Stimulated activated CD8-positive, alpha-beta memory T cell treated with anti-CD3 and anti-CD28 coated beads, Interleukin-2, amount 100 ng/mL, for 1 hour (primary cell): Measurements from ENCODE around the gene FAM120AOS.
A peak's percentile ranks its signal among the peaks of the same experiment; 100 is the strongest.
"Not testable (repeated sequence)": the region's sequence is repeated elsewhere in the genome, so short reads cannot be mapped to it uniquely, and the experiment has no call there.

Experiments used
- DNase-seq, 2 donors: peaks; one replicate each; pipeline ENCODE4 v3.0.0-alpha.2; 2020; ENCODE audit warnings: low read depth in 2 of 2

FAM120AOS gene

DNA sequence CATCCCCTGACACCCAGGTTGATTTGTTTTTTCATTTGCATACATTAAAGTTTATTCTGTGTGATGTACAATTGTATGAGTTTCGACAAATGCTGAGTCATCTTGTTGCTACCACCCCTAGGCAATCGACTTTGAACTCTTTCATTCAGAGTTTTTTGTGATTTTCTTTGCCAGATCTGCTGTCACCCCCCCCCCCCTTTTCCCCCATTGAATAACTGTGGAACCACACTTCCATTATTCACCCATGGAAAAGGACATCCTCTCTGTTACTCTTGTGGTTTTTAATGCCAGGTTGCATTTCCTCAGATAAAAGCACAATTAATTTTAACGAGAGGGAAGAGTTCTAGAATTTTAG is 13.7 kb upstream of the FAM120AOS start:
- no peak for DNase-seq

DNA sequence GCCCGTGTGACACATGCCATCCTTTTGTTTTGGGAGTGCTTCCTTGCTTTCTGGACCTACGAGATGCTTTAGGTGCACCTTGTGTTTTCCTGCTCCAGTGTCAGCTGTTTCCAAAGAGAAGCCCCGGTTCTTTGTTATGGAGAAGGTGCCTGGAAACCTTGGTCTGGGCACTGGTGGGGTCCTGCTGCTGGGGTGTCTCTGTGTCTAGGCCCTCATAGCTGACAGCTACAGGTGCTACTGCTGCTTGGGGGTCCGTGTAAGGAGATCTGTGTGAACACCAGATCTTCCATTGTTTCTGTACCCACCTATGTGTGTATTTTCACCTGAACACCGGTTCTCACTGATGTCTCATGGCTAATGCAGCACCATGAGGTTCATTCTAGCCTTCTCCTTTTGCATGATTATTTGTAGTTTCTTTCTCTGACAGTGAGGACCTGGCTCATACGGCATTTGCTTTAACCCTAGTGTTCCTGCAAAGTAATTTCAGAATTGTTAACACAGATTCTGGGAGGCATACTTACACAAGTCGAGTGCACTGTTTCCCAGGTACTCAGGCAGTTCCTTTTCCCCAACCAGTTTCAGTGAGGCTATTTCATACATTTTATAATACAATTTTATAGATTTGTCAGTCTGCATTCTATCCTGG is 13.2 kb upstream of the FAM120AOS start:
- DNase-seq, result no peak

DNA sequence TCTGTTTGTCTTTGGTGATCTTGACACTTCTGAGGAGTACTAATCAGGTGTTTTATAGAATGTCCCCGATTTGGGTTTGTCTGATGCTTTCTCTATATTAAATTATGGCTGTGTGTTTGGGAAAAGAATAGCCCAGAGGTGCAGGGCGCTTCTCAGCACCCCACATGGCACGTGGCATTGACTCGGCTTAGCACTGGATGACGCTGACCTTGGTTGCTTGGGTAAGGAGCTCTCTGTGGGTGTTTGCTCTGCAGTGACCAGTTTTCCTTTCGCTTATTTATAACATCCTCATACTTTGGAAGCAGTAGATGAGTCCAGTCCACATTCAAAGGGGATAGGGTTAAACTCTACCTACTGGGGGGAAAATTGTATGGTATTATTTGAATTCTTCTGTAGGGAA is 12.5 kb upstream of the FAM120AOS start:
- DNase-seq, result no peak

DNA sequence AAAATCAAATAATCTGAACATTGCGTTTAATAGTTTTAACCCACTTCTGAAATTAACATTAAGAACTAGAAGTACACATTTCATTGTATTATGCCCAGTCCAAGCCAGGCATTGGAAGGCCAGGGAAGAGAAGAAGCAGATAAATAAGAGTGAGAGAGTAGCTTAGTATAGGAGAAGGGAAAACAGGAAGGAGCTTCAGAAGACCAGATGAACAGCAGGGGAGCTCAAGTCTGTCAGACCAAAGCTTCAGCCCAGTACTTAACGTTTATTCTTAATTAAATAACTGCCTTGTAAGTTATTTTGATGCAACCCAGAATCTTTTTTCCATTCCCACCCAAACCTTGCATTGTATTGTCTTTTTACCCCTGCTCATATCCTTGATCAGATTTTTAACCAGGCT is 11.5 kb upstream of the FAM120AOS start:
- no peak for DNase-seq

GRCh38 chr9:93464395-93464794 is 11.0 kb upstream of the FAM120AOS start:
- no peak for DNase-seq

GRCh38 chr9:93463638-93464248 is 10.4 kb upstream of the FAM120AOS start:
- no peak for DNase-seq

DNA sequence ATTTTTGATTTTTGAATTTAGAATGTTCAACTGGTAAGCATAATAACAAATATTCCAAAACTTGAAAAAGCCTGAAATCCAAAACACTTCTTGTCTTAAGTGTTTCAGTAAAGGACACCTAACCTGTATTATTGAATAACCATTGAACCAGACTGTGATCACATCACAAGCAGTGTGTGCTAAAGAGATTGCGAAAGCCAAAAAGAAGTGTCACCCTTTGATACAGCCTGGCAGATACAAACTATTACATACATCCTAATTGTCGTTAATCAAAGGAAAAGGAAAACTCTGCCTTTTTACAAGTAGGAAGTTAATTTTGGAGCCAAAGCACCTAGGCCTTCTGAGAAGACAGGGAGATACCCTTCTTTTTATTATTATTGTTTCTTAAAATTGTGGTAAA is 8.4 kb upstream of the FAM120AOS start:
- DNase-seq, result no peak

DNA sequence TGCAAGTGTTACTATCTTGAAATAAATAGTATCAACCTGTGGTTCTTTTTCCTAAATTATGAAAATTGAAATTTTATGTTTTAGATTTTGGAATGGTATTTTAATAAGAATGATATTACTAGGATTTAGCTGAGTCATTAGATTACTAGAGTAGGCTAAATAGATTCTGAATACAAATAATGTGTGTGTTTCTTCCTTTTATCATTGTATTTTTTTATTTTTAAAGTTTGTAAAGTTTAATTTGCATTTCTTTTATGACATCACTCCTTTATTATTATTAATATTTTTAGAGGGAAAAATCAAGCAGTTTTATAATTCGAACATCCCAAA is 8.0 kb upstream of the FAM120AOS start:
- no peak for DNase-seq

GRCh38 chr9:93460689-93461413 is 7.5 kb upstream of the FAM120AOS start:
- no peak for DNase-seq

DNA sequence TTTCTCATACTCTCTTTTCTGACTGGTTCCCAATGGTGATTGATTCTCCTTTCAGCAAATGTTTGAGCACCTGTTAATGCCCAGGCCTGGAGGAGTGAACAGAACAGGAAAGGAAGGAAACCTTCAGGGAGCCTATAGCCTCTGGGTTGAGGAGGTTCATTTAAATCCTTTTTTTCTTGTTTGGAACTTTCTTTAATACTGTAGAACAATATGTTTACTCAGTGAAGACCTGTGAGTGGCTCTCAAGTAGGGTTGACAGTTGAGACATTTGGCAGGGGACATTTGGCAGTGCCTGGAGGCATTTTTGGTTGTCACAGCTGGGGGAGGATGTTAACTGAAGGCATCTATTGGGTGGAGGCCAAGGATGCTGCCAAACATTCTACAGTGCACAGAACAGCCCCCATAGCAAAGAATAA is 6.1 kb upstream of the FAM120AOS start:
- DNase-seq, result no peak

- no peak for DNase-seq
Measured at GRCh38 chr9:93458712-93459111, 5.3 kb upstream of the FAM120AOS start.

DNA sequence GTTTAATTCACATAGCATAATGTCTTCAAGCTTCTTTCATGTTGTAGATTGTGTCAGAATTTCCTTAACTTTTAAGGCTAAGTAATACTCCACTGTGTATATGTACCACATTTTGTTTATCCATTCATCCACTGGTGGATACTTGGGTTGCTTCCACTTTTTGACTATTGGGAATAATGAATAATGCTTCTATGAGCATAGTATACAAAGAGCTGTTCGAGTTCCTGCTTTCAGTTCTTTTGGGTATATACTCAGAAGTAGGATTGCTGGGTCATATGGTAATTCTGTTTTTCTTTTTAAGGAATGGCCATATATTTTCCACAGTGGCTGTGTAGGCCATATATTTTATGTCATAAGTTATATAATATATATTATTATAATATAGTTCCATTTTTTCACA is 3.6 kb upstream of the FAM120AOS start:
- DNase-seq, result no peak

DNA sequence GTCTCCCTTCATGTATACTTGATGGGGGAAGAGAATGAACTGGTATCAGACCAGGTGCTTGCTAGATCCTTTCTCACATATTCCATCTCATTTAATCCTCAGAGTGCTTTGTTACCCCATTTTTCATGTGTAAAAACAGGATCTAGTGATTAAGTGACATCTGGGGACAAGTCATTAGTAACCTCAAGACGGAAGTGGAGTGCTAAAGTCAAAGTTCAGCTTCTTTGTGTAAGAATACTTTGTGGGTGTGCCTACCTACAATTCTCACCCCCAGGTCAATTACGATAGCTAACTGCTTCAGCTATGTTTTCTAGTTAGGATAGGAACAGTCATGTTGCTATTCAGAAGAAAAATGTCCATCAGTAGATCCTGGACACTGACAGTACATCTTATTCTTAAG is 3.1 kb upstream of the FAM120AOS start:
- no peak for DNase-seq

GRCh38 chr9:93456022-93456421 is 2.6 kb upstream of the FAM120AOS start:
- no peak for DNase-seq

- no peak for DNase-seq
Measured at GRCh38 chr9:93452710-93453046, 703 bp downstream of the FAM120AOS start.

DNA sequence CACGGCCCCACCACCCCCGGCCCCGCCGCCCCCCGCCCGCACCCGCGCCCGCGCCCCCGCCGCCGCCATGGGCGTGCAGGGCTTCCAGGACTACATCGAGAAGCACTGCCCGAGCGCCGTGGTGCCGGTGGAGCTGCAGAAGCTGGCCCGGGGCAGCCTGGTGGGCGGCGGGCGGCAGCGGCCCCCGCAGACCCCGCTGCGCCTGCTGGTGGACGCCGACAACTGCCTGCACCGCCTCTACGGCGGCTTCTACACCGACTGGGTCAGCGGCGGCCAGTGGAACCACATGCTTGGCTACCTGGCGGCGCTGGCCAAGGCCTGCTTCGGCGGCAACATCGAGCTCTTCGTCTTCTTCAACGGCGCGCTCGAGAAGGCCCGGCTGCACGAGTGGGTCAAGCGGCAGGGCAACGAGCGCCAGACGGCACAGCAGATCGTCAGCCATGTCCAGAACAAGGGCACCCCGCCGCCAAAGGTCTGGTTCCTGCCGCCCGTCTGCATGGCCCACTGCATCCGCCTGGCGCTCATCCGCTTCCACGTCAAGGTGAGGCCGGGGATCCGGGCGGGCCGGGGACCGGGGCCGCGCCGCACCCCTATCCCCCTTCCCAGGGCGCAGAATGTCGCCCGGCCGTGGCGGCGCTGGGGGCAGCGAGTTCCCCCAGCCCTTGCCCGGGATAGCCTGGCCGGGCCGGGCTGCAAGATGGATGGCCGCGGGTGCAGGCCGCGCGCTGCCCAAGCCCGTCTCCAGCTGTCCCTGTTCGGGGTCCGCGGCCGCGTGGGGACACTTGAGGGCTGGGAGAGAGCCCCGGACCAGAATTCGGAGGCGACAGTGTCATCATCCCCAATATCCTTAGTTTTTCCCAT is 1.3 kb downstream of the FAM120AOS start:
- DNase-seq, result peak in 1 of 2 donors; percentile 2

DNA sequence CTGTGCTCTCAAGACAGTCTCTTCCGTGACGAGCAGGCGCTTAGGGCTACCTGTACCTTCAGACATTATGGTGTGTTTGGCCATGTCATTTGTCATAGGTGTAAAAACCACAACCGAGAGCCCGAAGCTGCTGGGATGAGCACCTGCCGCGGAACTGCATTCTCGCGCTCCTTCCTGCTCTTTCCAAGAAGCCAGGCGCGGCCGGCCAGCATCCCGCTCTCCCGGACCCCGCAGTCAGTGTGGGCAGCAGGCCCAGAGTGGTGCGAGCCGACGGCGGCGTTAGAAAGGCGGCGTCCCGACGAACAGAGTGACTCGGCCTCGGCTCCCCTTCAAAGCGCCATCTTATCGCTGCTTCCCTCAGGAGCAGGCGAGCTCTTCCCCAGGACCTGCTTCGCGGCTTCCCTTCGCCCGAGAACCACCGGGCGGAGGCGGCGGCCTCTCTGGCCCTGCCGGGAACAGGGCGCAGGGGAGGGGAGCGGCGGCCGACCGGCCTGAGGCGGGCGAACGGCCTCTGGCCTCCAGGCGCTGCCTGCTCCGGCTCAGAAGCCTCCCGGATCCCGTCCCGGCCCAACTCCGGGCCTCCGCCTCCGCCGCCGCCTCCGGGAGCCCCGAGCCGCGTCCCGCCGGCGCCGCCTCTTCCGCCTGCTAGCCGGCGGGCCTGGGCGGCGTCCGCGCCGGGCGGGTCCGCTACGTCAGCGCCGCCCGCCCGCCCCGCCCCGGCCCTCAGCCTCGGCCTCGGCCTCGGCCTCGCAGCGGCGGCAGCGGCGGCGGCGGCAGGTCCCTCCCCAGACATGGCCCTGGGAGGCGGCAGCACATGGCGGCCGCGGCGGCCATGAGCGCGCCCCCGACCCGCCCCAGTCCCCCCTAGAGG is 2.2 kb downstream of the FAM120AOS start, which contains the start of gene FAM120A:
FAM120A (plus strand) TSS at position 741 of the 871 bp plus-strand sequence. CDS start 231 bp downstream, outside the sequence.
- peak; percentile 44 to 60 for DNase-seq

DNA sequence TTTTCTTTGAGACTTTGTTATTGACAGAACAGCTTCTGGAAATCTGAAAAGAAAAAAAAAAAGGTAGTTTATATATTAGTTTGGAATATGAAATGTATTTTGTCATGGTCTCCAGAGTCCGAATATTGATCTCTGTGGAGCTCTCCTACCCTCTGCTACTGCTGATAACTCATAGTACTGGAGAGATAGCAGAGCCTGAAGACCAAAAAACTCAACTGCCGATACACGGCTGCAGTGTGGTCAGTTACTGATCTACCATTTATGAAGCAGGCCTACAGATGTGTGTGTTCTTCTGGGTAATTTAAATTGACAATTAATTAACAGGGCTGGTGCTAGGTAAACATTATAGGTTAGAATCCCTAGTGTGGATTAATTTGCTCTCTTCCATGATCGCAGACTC is 5.7 kb downstream of the FAM120AOS start:
- DNase-seq, result no peak

- DNase-seq, result no peak
Measured at GRCh38 chr9:93446073-93446472, 7.3 kb downstream of the FAM120AOS start.

DNA sequence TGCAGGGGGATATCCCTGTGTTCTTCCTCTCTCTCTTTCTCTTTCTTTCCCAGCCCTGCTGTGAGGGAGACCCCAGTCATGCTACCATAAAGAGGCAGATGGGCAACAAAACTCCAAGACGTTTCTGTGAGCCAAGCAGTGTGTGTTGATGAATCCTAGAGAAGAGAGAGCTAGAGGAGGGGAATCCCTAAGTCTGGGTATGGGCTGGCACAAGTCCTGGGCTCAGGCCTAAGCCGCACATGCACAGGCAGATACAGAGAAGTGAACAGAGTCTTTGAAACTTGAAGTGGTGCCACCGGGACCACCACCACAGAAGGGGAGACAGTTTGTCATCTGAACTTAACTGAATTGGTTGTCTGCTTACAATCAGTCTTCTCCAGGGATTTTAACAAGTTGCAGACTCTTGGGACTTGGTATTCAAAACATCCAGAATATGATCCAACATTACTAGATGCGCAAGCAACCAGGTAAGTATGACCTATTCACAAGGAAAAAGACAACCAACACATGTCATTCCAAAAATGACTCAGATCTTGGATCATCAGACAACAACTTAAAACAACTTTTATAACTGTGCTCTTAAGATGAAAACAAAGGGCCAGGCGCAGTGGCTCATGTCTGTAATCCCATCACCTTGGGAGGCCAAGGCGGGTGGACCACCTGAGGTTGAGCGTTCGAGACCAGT is 12.3 kb downstream of the FAM120AOS start:
- DNase-seq, result no peak

DNA sequence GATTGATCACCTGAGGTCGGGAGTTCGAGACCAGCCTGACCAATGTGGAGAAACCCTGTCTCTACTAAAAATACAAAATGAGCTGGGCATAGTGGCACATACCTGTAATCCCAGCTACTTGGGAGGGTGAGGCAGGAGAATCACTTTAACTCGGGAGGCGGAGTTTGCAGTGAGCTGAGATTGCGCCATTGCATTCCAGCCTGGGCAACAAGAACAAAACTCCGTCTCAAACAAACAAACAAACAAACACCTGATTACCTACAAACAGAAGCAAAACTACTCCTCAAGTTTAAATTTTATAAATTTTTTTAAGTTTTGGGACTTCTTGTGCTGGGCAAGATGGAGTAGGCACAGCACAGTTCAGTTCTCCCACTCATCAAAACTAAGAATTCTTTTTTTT is 14.1 kb downstream of the FAM120AOS start:
- not testable (repeated sequence) for DNase-seq
